NCI-H1436 treated with DMSO at 0.1 percent for 48 hours (cell line): ENCODE results near the gene C12orf54.
"Not testable (repeated sequence)": the region's sequence is repeated elsewhere in the genome, so short reads cannot be mapped to it uniquely, and the experiment has no call there.

Source experiments
- DNase-seq: peaks from one replicate; lab custom pipeline; 2025; lab: John Stamatoyannopoulos, UW

Gene C12orf54

DNA sequence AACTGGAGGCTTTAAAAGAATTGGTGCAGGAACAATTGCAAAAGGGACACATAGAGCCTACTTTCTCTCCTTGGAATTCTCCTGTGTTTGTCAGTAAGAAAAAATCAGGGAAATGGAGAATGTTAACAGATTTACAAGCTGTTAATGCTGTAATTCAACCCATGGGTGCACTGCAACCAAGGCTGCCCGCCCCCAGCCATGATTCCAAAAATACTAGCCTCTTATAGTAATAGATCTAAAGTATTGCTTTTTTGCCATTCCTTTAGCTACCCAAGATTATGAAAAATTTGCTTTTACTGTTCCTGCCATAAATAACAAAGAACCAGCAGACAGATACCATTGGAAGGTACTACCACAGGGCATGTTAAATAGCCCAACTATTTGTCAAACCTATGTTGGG, 27.8 kb downstream of the C12orf54 start:
- DNase-seq: no peak

DNA sequence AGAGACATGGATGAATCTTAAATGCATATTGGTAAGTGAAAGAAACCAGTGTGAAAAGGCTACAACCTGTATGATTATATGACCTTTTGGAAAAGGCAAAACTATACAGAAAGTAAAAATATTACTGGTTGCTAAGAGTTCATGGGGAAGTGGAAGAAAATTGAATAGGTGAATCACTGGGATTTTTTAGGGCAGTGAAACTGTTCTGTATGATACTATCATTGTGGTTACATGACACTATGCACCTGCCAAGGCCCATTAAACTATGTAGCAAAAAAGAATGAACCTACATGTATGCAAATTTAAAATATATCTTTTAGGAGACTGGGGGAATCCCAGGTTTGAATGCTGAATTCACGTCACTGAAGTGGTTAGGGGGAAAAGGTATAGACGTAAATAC, 30.6 kb downstream of the C12orf54 start:
- DNase-seq: no peak

DNA sequence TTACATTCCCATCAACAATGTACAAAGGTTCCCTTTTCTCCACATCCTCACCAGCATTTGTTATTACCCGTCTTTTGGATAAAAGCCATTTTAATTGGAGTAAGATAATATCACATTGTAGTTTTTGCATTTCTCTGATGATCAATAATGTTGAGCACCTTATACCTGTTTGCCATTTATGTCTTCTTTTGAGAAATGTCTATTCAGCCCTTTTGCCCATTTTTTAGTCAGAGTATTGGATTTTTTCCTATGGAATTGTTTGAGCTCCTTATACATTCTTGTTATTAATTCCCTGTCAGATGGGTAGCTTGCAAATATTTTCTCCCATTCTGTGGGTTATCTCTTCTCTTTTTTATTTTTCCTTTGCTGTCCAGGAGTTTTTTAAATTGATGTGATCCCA, 32.4 kb downstream of the C12orf54 start:
- DNase-seq: no peak

DNA sequence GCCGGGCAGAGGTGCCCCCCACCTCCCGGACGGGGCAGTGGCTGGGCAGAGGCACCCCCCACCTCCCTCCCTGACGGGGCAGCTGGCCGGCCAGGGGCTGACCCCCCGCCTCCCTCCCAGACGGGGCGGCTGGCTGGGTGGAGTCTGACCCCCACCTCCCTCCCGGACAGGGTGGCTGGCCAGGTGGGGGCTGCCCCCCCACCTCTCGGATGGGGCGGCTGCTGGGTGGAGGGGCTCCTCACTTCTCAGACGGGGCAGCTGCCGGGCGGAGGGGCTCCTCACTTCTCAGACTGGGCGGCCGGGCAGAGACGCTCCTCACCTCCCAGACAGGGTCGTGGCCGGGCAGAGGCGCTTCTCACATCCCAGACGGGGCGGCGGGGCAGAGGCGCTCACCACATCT, 38.1 kb downstream of the C12orf54 start:
- DNase-seq: not testable (repeated sequence)

DNA sequence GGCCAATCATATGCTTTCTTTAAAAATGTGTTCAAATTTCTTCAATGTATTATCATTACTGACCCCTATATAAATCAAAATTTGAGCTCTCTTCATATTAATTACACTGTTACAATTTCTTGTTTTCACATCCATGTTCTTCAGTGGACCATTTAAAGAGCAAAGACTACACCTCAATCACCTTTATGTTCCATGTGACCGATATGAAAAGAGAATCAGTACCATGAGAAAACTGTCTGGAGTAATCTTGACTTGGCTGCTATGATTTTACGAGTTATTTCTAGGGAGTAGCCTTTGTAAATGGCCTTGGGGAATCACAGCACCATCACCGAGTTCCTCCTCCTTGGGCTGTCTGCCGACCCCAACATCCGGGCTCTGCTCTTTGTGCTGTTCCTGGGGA, 43.0 kb downstream of the C12orf54 start, which contains the start of gene OR8S1:
Gene OR8S1, plus strand, starts transcription at position 301 of the 400 bp plus-strand sequence. Its CDS starts 0 bp downstream, at position 301.
- no peak for DNase-seq

DNA sequence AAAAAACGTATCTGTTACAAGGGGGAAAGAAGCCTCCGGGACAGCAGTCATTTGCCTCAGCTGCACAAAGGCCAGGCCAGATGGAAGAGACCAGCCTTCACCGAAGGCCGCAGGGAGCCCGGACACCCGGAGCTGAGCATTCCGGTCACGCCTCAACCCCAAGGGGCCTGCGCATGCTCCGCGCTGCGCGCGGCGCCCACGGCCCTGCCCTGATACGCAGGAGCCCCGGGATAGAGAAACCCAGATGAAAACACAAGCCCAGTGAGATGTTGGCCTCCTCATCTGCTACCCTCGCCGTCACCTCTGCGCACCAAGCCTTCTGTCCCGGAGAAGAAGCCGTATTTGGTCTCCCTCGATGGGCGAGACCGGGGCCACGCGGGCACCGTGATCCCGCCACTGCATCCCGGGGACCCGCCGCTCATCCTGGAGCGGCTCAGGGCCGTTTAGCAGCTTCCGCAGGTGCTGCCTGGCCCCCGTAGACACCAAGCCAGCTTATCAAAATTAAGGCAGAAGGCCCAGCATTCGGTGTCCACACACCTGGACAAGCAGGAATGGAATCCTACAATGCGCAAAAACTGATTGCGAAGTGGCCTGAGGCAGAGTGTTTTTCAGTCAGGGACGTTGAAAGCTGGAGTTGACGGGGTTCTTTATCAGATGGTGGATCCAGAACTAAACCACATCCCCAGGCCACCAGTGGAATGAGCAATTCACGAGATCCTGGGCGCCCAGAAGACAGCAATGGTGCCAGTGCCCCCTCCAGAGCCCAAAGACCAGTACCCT, 45.8 kb downstream of the C12orf54 start:
- no peak for DNase-seq

DNA sequence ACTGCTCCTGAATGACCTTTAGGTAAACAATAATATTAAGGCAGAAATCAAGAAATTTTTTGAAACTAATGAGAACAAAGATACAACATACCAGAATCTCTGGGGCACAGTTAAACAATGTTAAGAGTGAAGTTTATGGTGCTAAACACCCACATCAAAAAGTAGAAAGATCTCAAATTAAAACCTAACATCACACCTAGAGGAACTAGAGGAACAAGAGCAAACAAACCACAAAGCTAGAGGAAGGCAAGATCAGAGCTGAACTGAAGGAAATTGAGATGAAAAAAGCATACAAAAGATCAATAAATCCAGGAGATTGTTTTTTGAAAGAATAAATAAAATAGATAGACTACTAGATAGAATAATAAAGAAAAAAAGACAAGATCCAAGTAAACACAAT, 50.3 kb downstream of the C12orf54 start:
- DNase-seq: no peak

DNA sequence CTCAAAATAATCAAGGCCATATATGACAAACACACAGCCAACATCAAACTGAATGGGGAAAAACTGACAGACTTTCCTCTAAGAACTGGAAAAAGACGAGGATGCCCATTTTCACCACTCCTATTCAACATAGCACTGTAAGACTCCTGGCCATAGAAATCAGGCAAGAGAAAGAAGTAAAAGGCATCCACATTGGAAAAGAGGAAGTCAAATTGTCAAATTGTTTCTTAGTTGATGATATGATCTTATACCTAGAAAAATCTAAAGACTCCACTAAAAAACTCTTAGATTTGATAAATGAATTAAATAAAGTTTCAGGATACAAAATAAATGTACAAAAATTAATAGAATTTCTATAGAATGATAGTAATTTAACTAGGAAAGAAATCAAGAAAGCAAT, 54.3 kb downstream of the C12orf54 start:
- DNase-seq: no peak

DNA sequence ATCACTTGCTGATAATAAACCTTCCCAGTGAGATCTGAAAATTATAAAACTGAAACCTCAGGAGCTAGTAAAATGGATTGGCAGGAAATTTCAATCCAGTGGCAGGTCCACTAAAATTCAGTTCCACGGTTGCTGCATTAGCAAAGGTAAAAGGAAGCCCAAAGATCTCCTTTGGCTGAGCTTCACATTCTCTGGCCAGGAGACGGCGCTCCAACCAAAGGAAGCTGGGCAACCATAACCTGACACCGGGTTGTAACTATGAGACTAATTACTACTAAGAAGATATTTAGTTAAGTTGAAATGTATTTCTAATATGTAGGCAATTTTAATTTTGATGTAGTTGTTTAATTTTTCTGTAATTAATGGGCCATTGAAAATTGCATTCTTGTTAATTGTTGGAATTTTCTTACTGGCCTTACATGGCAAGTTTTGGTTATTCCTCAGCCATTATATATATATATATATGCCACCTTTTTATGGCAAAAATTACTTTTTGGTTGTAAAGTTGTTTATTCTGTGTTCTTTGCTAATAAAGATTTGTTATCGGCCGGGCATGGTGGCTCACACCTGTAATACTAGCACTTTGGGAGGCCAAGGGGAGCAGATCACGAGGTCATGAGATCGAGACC, 60.1 kb downstream of the C12orf54 start:
- DNase-seq: no peak

DNA sequence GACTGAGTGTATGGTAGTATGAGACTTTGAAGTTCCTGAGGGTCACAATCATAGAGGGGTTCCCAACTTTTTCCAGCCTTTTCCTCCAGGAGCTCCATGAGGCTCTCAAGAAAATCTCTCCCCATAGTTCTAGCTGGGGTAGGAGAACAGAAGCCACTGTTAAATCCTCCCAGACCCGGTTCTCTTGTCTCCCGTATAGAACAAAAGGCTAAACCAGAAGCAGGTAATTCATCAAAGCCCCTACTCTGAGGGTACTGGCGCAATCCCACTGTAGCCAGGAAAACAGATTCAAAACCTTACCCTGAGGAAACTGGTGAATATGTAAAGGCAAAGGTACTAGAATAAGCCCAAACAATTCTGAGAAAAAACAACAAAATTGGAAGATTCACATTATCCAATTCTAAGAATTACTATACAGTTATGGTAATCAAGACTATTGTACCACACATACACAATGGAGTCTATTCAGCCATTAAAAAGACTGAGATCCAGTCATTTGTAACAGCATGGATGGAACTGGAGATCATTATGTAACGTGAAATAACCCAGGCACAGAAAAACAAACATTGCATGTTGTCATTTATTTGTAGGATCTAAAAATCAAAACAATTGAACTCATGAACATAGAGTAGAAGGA, 63.7 kb downstream of the C12orf54 start:
- no peak for DNase-seq
